Activated T-helper 2 cell treated with anti-CD3 and anti-CD28 coated beads, Interferon-gamma antibody, Interleukin-2, Interleukin-4, amounts not matched to agents 10 μg/mL and 5 μg/mL and 100 μg/mL, durations not matched to agents 14 hours and 24 hours and 36 hours (primary cell): Measurements from ENCODE around the gene COPS7A. TPM values are rescaled to one million over a fixed set of nuclear protein-coding genes. Genes with fewer than 3 reads are reported as not detected.
A peak's percentile ranks its signal among the peaks of the same experiment; 100 is the strongest.

Experiments
- DNase-seq: peaks from one replicate; pipeline ENCODE4 v3.0.0; 2021; ENCODE audit warnings: low spot score
- H3K27ac Mint-ChIP-seq: one replicate; pipeline ENCODE4 v1.8.0; 2021; ENCODE audit warnings: mixed read lengths
- H3K27me3 Mint-ChIP-seq: one replicate; pipeline ENCODE4 v1.8.0; 2021; ENCODE audit warnings: low read depth, mixed read lengths
- H3K36me3 Mint-ChIP-seq: one replicate; pipeline ENCODE4 v1.8.0; 2021; ENCODE audit warnings: low read depth, mixed read lengths
- H3K4me1 Mint-ChIP-seq: one replicate; pipeline ENCODE4 v1.8.0; 2021; ENCODE audit warnings: low read depth, mixed read lengths
- H3K4me3 Mint-ChIP-seq: one replicate; pipeline ENCODE4 v1.8.0; 2021; ENCODE audit warnings: low read depth, mild to moderate bottlenecking, moderate library complexity, mixed read lengths
- H3K9me3 Mint-ChIP-seq: one replicate; pipeline ENCODE4 v1.8.0; 2021; ENCODE audit warnings: mixed read lengths
- intact Hi-C: fragments of 100-400 bp; cut with micrococcal nuclease; formaldehyde crosslinking; loops from one replicate; pipeline ENCODE4 v1.15.1; 2023
- total RNA-seq: library from RNA; stranded (reverse); gene quantifications from 2 replicates; pipeline ENCODE4 v1.2.3, GENCODE V29; 2022

COPS7A gene
- total RNA-seq, 1 donor from 2014 or later: 33.0 TPM

GRCh38 chr12:6770094-6770493 lies 46.2 kb downstream of the COPS7A start:
- Mint-ChIP-seq H3K27me3 (peaks cover 4% of the 10 kb centered on the region), H3K4me1 (peaks cover 55% of the 10 kb centered on the region), H3K36me3 (peaks cover 59% of the 10 kb centered on the region), H3K9me3 (no peaks in the 10 kb centered on the region), H3K27ac (no peak overlapping the region), H3K4me3 (no peak overlapping the region)
- intact Hi-C loops: loop anchor here (5.0 kb wide), 1 partner anchor 48 kb away; the partner anchor contains the start of gene COPS7A
- DNase-seq: no peak

- peak overlapping the region; percentile 41 for H3K4me3 Mint-ChIP-seq
- no peaks in the 10 kb centered on the region for H3K9me3 Mint-ChIP-seq
- H3K36me3 Mint-ChIP-seq: peaks cover 64% of the 10 kb centered on the region
- intact Hi-C loops: loop anchor here (5.0 kb wide), 1 partner anchor 48 kb away; the partner anchor contains the start of gene COPS7A
- H3K4me1 Mint-ChIP-seq: peaks cover 55% of the 10 kb centered on the region
- DNase-seq: no peak
- H3K27ac Mint-ChIP-seq: peak overlapping the region; percentile 90
- H3K27me3 Mint-ChIP-seq: no peaks in the 10 kb centered on the region
Measured at GRCh38 chr12:6770600-6770999, 46.8 kb downstream of the COPS7A start.

DNA sequence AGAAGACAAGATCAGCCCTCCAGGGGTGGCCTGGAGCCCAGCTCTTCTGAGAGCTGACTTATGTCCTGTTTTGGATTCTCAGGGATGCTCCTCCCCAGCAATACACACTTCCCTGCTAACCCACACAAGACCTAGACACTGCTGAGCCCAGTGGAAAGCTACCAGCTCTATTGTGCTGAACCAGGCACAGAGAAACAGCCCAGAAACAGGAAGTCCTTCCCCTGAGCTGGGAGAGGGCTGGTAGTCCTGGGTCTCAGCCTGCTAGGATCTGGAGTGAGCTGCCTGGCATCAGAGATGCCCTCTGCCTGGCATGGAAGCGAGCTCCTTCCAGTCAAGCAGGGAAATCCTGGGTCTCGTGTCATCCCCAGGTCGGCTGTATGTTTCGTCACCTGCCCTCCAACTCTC lies 47.2 kb downstream of the COPS7A start:
- no peak for DNase-seq
- H3K27me3 Mint-ChIP-seq: no peaks in the 10 kb centered on the region
- peak overlapping the region; percentile 81 for H3K4me3 Mint-ChIP-seq
- H3K36me3 Mint-ChIP-seq: peaks cover 69% of the 10 kb centered on the region
- H3K27ac Mint-ChIP-seq: peak overlapping the region; percentile 90
- peaks cover 57% of the 10 kb centered on the region for H3K4me1 Mint-ChIP-seq
- intact Hi-C loops: loop anchor here (5.0 kb wide), 1 partner anchor 49 kb away; the partner anchor contains the start of gene COPS7A
- no peaks in the 10 kb centered on the region for H3K9me3 Mint-ChIP-seq

GRCh38 chr12:6771509-6772330 lies 47.9 kb downstream of the COPS7A start:
- no peaks in the 10 kb centered on the region for H3K9me3 Mint-ChIP-seq
- H3K4me3 Mint-ChIP-seq: peak overlapping the region; percentile 81
- no peak for DNase-seq
- H3K4me1 Mint-ChIP-seq: peaks cover 63% of the 10 kb centered on the region
- H3K36me3 Mint-ChIP-seq: peaks cover 75% of the 10 kb centered on the region
- no peaks in the 10 kb centered on the region for H3K27me3 Mint-ChIP-seq
- intact Hi-C loops: loop anchor here (1.0 to 5.0 kb wide), 3 partner anchors 7 to 49 kb away; partner anchors contain the start of gene COPS7A
- H3K27ac Mint-ChIP-seq: peak overlapping the region; percentile 90

GRCh38 chr12:6772331-6772695 lies 48.5 kb downstream of the COPS7A start, which contains the start of gene LAG3:
Gene LAG3 (plus strand): TSS chr12:6772520. CDS start chr12:6772853, 333 bp downstream.
- Mint-ChIP-seq H3K27ac (peak within 1 kb of the TSS; percentile 90), H3K9me3 (no peaks in the 10 kb centered on the region), H3K27me3 (no peaks in the 10 kb centered on the region), H3K36me3 (peaks cover 80% of the 10 kb centered on the region), H3K4me3 (peak within 1 kb of the TSS; percentile 81), H3K4me1 (peaks cover 66% of the 10 kb centered on the region)
- no peak for DNase-seq
- intact Hi-C loops: loop anchor here (1.0 to 5.0 kb wide), 3 partner anchors 8 to 50 kb away; partner anchors contain the start of gene COPS7A

- Mint-ChIP-seq H3K27ac (peak overlapping the region; percentile 90), H3K36me3 (peaks cover 82% of the 10 kb centered on the region), H3K4me3 (peak overlapping the region; percentile 81), H3K4me1 (peaks cover 66% of the 10 kb centered on the region), H3K27me3 (no peaks in the 10 kb centered on the region), H3K9me3 (no peaks in the 10 kb centered on the region)
- no peak for DNase-seq
- intact Hi-C loops: loop anchor here (1.0 to 5.0 kb wide), 3 partner anchors 7 to 51 kb away; partner anchors contain the start of gene COPS7A
Measured at GRCh38 chr12:6772726-6773589, 49.1 kb downstream of the COPS7A start.

GRCh38 chr12:6773590-6774351 lies 49.9 kb downstream of the COPS7A start:
- DNase-seq: no peak
- peaks cover 67% of the 10 kb centered on the region for H3K4me1 Mint-ChIP-seq
- H3K27ac Mint-ChIP-seq: peak overlapping the region; percentile 67
- no peaks in the 10 kb centered on the region for H3K27me3 Mint-ChIP-seq
- H3K9me3 Mint-ChIP-seq: no peaks in the 10 kb centered on the region
- peak overlapping the region; percentile 81 for H3K4me3 Mint-ChIP-seq
- intact Hi-C loops: loop anchor here (5.0 kb wide), 1 partner anchor 51 kb away; the partner anchor contains the start of gene COPS7A
- H3K36me3 Mint-ChIP-seq: peaks cover 83% of the 10 kb centered on the region

DNA sequence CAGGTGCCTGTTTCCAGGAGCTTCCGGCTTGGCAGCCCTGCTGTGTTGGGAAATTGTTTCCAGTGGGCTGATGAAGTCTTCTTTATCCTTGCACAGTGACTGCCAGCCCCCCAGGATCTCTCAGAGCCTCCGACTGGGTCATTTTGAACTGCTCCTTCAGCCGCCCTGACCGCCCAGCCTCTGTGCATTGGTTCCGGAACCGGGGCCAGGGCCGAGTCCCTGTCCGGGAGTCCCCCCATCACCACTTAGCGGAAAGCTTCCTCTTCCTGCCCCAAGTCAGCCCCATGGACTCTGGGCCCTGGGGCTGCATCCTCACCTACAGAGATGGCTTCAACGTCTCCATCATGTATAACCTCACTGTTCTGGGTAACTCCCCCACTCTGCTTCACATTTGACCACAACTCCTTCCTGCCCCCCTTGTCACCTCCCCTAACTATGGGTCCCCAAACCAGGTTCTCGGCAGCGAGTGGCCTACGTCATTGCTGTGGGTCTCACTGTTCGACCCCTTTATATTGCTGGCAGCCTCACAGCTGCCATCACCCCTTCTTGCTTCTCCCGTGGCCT lies 50.7 kb downstream of the COPS7A start:
- H3K4me1 Mint-ChIP-seq: peaks cover 69% of the 10 kb centered on the region
- H3K4me3 Mint-ChIP-seq: peak overlapping the region; percentile 78
- peaks cover 76% of the 10 kb centered on the region for H3K36me3 Mint-ChIP-seq
- no peak for DNase-seq
- no peaks in the 10 kb centered on the region for H3K27me3 Mint-ChIP-seq
- intact Hi-C loops: loop anchor here (5.0 kb wide), 1 partner anchor 52 kb away; the partner anchor contains the start of gene COPS7A
- H3K27ac Mint-ChIP-seq: peak overlapping the region; percentile 65
- H3K9me3 Mint-ChIP-seq: no peaks in the 10 kb centered on the region

- intact Hi-C loops: no loop called here
Measured at GRCh38 chr12:6775185-6776174, 51.6 kb downstream of the COPS7A start.

DNA sequence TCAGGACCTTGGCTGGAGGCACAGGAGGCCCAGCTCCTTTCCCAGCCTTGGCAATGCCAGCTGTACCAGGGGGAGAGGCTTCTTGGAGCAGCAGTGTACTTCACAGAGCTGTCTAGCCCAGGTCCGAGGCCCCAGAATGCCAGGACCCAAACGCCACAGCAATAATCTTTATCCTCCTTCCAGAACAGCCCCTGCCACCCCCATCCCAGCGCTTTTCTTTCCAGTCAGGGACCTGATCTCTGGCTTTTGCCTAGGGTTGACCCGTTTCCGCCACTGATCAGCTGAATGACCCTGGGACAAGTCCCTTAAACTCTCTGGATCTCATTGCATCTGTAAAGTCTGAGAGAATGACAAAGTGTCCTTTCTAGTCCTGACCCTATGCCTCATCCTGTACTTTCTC lies 53.5 kb downstream of the COPS7A start:
- Mint-ChIP-seq H3K36me3 (peaks cover 52% of the 10 kb centered on the region), H3K4me1 (peaks cover 68% of the 10 kb centered on the region), H3K27me3 (no peaks in the 10 kb centered on the region), H3K4me3 (no peak overlapping the region), H3K27ac (no peak overlapping the region), H3K9me3 (no peaks in the 10 kb centered on the region)
- intact Hi-C loops: no loop called here
- no peak for DNase-seq

More at GRCh38 chr12:6775185-6776174, 51.6 kb downstream of the COPS7A start:
- peaks cover 73% of the 10 kb centered on the region for H3K4me1 Mint-ChIP-seq
- H3K4me3 Mint-ChIP-seq: peak overlapping the region; percentile 78
- DNase-seq: no peak
- no peaks in the 10 kb centered on the region for H3K9me3 Mint-ChIP-seq
- no peaks in the 10 kb centered on the region for H3K27me3 Mint-ChIP-seq
- peaks cover 68% of the 10 kb centered on the region for H3K36me3 Mint-ChIP-seq
- H3K27ac Mint-ChIP-seq: peak overlapping the region; percentile 54

DNA sequence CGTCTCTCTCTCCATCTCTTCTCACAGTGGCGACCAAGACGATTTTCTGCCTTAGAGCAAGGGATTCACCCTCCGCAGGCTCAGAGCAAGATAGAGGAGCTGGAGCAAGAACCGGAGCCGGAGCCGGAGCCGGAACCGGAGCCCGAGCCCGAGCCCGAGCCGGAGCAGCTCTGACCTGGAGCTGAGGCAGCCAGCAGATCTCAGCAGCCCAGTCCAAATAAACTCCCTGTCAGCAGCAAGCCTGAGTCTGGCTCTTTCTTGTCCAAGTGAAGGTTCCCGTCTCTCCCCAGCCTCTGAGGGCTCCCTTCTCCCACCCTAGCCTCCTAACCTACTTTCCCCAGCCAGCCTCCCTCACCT lies 54.3 kb downstream of the COPS7A start:
- Mint-ChIP-seq H3K36me3 (peaks cover 51% of the 10 kb centered on the region), H3K27me3 (no peaks in the 10 kb centered on the region), H3K4me1 (peaks cover 74% of the 10 kb centered on the region), H3K9me3 (no peaks in the 10 kb centered on the region), H3K27ac (peak overlapping the region; percentile 66), H3K4me3 (peak overlapping the region; percentile 71)
- DNase-seq: no peak
- intact Hi-C loops: loop anchor here (2.0 kb wide), 1 partner anchor 13 kb away; no protein-coding TSS in a partner anchor
